Ishikawa (cell line): ENCODE results near the gene HTRA2.

Experiments used
- CEBPB ChIP-seq: IDR thresholded peaks from 2 replicates; pipeline ENCODE4 v1.6.1; 2012
- CREB1 ChIP-seq: IDR thresholded peaks from 2 replicates; pipeline ENCODE4 v1.6.1; 2012; ENCODE audit warnings: low read depth
- EGR1 ChIP-seq: IDR thresholded peaks from 2 replicates; pipeline ENCODE4 v1.6.1; 2012
- EP300 ChIP-seq: IDR thresholded peaks from 2 replicates; pipeline ENCODE4 v1.6.1; 2012; ENCODE audit warnings: borderline replicate concordance
- FOXM1 ChIP-seq: IDR thresholded peaks from 2 replicates; pipeline ENCODE4 v1.6.1; 2012; ENCODE audit warnings: low read depth, borderline replicate concordance
- MAX ChIP-seq: IDR thresholded peaks from 2 replicates; pipeline ENCODE4 v1.6.1; 2012
- NFIC ChIP-seq: IDR thresholded peaks from 2 replicates; pipeline ENCODE4 v1.6.1; 2012
- RAD21 ChIP-seq: IDR thresholded peaks from 2 replicates; pipeline ENCODE4 v1.6.1; 2012; ENCODE audit warnings: low read depth
- REST ChIP-seq: IDR thresholded peaks from 2 replicates; pipeline ENCODE4 v1.6.1; 2012; ENCODE audit warnings: low read depth, mild to moderate bottlenecking
- TAF1 ChIP-seq: IDR thresholded peaks from 2 replicates; pipeline ENCODE4 v1.6.1; 2012; ENCODE audit warnings: low read depth, mild to moderate bottlenecking
- TCF12 ChIP-seq: IDR thresholded peaks from 2 replicates; pipeline ENCODE4 v1.6.1; 2012; ENCODE audit warnings: low read depth
- TEAD4 ChIP-seq: IDR thresholded peaks from 2 replicates; pipeline ENCODE4 v1.6.1; 2012
- USF1 ChIP-seq: IDR thresholded peaks from 2 replicates; pipeline ENCODE4 v1.6.1; 2012
- YY1 ChIP-seq: IDR thresholded peaks from 2 replicates; pipeline ENCODE4 v1.6.1; 2012; ENCODE audit warnings: low read depth
- ZBTB7A ChIP-seq: IDR thresholded peaks from 2 replicates; pipeline ENCODE4 v1.6.1; 2012; ENCODE audit warnings: low read depth

Gene HTRA2

GRCh38 chr2:74542978-74543377, 13.2 kb downstream of the HTRA2 start:
- TF ChIP-seq EP300 (no peak), CREB1 (no peak), YY1 (no peak), MAX (no peak), RAD21 (no peak), REST (no peak), TEAD4 (no peak), FOXM1 (no peak), TCF12 (no peak), ZBTB7A (no peak), USF1 (no peak), CEBPB (no peak), EGR1 (no peak), NFIC (no peak)

GRCh38 chr2:74544634-74545033, 14.9 kb downstream of the HTRA2 start:
- TF ChIP-seq RAD21 (peak; percentile 29; the same call in 1 of the 2 replicates), MAX (no peak)

- TF ChIP-seq EGR1 (no peak), USF1 (no peak), CREB1 (no peak), NFIC (no peak), MAX (no peak), YY1 (no peak), ZBTB7A (no peak), TCF12 (no peak), TEAD4 (no peak), REST (no peak), CEBPB (no peak), FOXM1 (no peak), EP300 (no peak), RAD21 (no peak), TAF1 (no peak)
These were observed 16.3 kb downstream of the HTRA2 start for GRCh38 chr2:74546004-74546403.

- TF ChIP-seq CEBPB (no peak), RAD21 (no peak), CREB1 (no peak), FOXM1 (no peak)
These were observed 18.7 kb downstream of the HTRA2 start for GRCh38 chr2:74548285-74548899.

GRCh38 chr2:74548900-74549826, 19.4 kb downstream of the HTRA2 start:
- peak; percentile 81 for TF ChIP-seq ZBTB7A
- no peak for TF ChIP-seq RAD21
- no peak for TF ChIP-seq EP300
- TF ChIP-seq CREB1, result no peak
- TF ChIP-seq USF1, result peak; percentile 78
- TF ChIP-seq NFIC, result no peak
- no peak for TF ChIP-seq CEBPB
- no peak for TF ChIP-seq REST
- TF ChIP-seq MAX, result peak; percentile 93
- TF ChIP-seq TAF1, result peak; percentile 42; the same call in 1 of the 2 replicates
- TF ChIP-seq YY1, result peak; percentile 35; the same call in 1 of the 2 replicates
- no peak for TF ChIP-seq TEAD4
- TF ChIP-seq FOXM1, result no peak
- peak; percentile 29; the same call in 1 of the 2 replicates for TF ChIP-seq TCF12
- TF ChIP-seq EGR1, result peak; percentile 83
